Activated CD4-positive, alpha-beta memory T cell treated with anti-CD3 and anti-CD28 coated beads, Interleukin-2, amount 10 ng/mL, durations not matched to agents 7 days and 5 days (primary cell): ENCODE data around the gene THSD7B. TPM values are rescaled to one million over a fixed set of nuclear protein-coding genes. Genes with fewer than 3 reads are reported as not detected.

ENCODE experiments used
- CTCF ChIA-PET: fragments of 350-600 bp; sonication (Branson Sonifier 250); formaldehyde crosslinking; loops from one replicate; lab custom pipeline; 2021; ENCODE audit warnings: antibody characterized with exemption, inconsistent platforms; lab: Charles Lee
- POLR2A ChIA-PET: fragments of 350-600 bp; sonication (Branson Sonifier 250); formaldehyde crosslinking; loops from one replicate; lab custom pipeline; 2021; ENCODE audit warnings: antibody characterized with exemption; lab: Charles Lee
- DNase-seq: peaks from one replicate; pipeline ENCODE4 v3.0.0-alpha.2; 2020
- H3K27ac Mint-ChIP-seq: one replicate; pipeline ENCODE4 v1.8.0; 2021; ENCODE audit warnings: mild to moderate bottlenecking, mixed read lengths
- H3K27me3 Mint-ChIP-seq: one replicate; pipeline ENCODE4 v1.8.0; 2021; ENCODE audit warnings: mixed read lengths
- H3K36me3 Mint-ChIP-seq: one replicate; pipeline ENCODE4 v1.8.0; 2021; ENCODE audit warnings: low read depth, mixed read lengths
- H3K4me1 Mint-ChIP-seq: one replicate; pipeline ENCODE4 v1.8.0; 2021; ENCODE audit warnings: mixed read lengths
- H3K4me3 Mint-ChIP-seq: one replicate; pipeline ENCODE4 v1.8.0; 2021; ENCODE audit warnings: mild to moderate bottlenecking, mixed read lengths
- H3K9me3 Mint-ChIP-seq: one replicate; pipeline ENCODE4 v1.8.0; 2021; ENCODE audit warnings: mixed read lengths
- total RNA-seq, 2 experiments: library from RNA; stranded (reverse); gene quantifications; one replicate each; pipeline ENCODE4 v1.2.3, GENCODE V29; 2021

The THSD7B gene
- total RNA-seq, 2 experiments from 2014 or later = not detected

DNA sequence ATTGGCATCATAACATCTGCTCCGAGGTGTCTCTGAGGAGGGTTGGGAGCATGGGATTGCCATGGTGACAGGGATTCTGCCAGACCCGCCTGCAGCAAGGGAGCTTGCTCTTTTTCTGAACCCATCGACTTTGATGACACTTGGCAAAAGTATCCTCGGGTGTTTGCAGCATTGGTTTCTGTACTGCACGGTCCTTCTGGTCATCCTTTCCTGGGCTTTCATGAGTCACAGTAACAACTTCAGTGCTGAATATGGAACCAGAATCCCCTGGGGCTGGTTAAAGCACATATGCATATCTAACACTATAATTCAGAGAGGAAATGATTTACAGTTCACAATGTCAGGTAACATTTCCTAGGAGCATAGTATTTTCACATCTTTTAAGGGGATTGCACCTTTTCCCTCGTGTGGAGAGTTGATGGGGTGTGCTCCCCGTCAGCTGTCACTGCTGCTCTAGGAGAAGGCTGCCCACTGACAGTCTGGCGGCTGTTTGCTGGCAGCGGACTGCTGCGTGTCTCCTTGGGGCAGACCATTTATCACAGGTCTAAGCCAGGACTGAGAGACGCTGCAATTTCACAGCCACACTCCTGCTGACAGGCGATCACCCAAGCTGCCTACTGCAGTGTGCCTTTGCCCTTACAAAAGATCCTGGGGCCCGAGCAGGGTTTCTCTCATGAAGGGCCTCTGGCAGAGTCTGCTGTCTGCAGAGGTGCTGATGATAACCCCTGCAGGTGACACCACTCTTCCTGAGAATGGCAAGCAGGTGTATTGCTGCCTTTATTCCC is 425.3 kb downstream of the THSD7B start:
- Mint-ChIP-seq H3K4me1 (no peaks in the 10 kb centered on the region), H3K27ac (no peak overlapping the region), H3K27me3 (no peaks in the 10 kb centered on the region), H3K36me3 (no peaks in the 10 kb centered on the region), H3K9me3 (no peaks in the 10 kb centered on the region), H3K4me3 (no peak overlapping the region)
- CTCF ChIA-PET = no interaction called here
- POLR2A ChIA-PET = no interaction called here
- no peak for DNase-seq

DNA sequence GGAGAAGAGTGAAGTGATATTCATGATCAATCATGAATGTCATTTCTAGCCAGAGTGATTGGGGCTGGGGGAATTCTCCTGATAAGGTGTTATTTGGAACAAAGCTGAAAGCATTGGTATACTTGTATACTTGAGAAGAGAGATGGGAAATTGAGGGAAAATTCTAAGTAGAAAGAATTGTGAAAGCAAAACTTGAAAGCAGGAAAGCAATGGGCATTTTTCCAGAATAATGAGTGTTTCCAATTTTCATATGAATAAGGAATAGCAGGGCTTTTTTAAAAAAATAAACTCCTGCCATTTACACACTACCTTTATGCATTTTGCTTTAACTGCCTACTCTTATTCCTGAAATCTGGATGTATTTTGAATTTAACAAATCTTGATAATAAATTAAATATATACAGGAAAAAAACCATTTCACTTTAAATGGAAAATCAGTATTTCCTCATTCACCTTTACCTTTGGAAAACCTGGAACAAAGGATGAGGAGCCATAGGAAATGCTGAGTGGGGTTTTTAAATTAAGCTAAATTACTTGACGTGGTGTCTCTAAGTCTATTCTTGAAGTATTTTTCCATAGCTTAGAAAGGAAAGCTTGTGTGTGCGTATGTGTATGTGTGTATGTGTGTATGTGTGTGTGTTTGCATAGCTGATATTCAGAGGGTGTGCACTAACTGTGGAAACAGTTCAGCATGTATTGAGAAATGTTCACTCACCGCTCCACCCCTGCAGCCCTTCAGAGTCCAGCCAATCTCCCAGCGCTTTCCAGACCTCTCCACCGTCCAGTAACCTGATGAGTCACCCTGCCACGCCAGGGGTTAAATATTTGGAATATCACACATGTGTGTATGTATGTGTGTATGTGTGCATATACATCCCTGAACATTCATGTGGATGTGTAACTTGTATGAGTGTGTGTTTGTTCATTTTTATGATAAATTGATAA is 427.3 kb downstream of the THSD7B start:
- POLR2A ChIA-PET = no interaction called here
- DNase-seq = no peak
- H3K36me3 Mint-ChIP-seq = no peaks in the 10 kb centered on the region
- CTCF ChIA-PET = no interaction called here
- H3K27ac Mint-ChIP-seq = no peak overlapping the region
- no peaks in the 10 kb centered on the region for H3K4me1 Mint-ChIP-seq
- H3K4me3 Mint-ChIP-seq = no peak overlapping the region
- H3K27me3 Mint-ChIP-seq = no peaks in the 10 kb centered on the region
- H3K9me3 Mint-ChIP-seq = no peaks in the 10 kb centered on the region

DNA sequence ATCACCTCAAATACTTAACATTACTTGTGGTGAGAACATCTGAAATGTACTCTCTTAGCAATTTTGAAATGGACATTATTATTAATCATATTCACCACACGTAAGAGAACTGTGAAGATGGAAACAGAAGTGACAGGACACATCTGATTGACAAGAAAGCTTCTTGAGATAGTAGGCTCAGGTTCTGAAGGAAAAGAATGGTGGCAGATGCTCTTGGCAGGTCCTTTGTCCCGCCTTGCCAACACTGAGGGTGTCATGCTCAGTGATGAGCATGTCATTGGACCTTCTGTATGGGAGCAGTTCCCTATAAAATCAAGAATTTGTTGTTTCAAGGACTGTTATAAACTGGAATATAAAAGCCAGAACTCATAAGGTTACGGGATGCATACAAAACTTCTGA is 428.1 kb downstream of the THSD7B start:
- no peak overlapping the region for H3K4me3 Mint-ChIP-seq
- no peak overlapping the region for H3K27ac Mint-ChIP-seq
- ChIA-PET CTCF (no interaction called here), POLR2A (no interaction called here)
- H3K4me1 Mint-ChIP-seq = no peaks in the 10 kb centered on the region
- no peaks in the 10 kb centered on the region for H3K36me3 Mint-ChIP-seq
- no peaks in the 10 kb centered on the region for H3K9me3 Mint-ChIP-seq
- DNase-seq = no peak
- H3K27me3 Mint-ChIP-seq = no peaks in the 10 kb centered on the region

DNA sequence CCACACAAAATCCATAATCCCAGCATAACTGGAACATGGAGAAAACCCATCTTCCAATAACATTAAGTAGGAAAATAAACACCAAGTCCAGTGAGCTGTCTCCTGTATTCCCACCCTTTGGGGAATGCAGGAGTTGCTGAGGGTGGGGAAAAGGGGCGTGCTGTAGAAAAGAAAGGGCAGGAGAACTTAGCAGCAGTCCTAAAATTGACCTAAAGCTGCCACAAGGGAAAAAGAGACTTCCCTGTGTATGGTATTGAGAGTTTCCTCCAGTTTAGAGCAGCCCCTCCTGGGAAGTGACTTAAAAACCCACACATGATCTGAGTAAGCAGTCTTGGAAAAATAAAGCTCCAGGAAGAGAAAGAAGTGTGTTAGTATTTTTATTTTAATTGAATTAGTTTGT is 428.8 kb downstream of the THSD7B start:
- Mint-ChIP-seq H3K27me3 (no peaks in the 10 kb centered on the region), H3K4me1 (no peaks in the 10 kb centered on the region), H3K27ac (no peak overlapping the region)

DNA sequence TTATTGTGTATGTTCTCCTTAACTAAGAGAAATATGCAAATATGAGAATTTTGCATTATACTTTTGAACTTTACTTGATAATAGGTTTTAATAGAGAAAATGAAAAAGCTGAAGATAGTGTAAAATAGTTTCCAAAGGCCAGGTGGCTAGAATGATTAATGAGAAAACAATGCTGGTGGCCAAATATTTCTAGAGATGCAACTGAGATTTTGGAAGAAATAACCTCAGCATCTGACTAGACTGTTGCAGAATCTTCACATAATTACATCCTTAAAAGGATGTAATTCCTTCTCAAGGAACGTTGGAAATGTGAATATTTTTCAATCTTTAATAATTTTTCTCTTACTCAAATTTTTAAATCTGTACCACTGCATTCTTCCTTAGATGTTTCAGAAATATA is 434.4 kb downstream of the THSD7B start:
- Mint-ChIP-seq H3K4me3 (no peak overlapping the region), H3K27ac (no peak overlapping the region), H3K36me3 (no peaks in the 10 kb centered on the region), H3K27me3 (no peaks in the 10 kb centered on the region), H3K4me1 (no peaks in the 10 kb centered on the region), H3K9me3 (no peaks in the 10 kb centered on the region)
- ChIA-PET CTCF (no interaction called here), POLR2A (no interaction called here)
- DNase-seq = no peak

More for the DNA sequence above, 428.8 kb downstream of the THSD7B start:
- DNase-seq = no peak
- ChIA-PET POLR2A (no interaction called here), CTCF (no interaction called here)
- no peaks in the 10 kb centered on the region for H3K36me3 Mint-ChIP-seq
- H3K9me3 Mint-ChIP-seq = no peaks in the 10 kb centered on the region
- no peak overlapping the region for H3K4me3 Mint-ChIP-seq

DNA sequence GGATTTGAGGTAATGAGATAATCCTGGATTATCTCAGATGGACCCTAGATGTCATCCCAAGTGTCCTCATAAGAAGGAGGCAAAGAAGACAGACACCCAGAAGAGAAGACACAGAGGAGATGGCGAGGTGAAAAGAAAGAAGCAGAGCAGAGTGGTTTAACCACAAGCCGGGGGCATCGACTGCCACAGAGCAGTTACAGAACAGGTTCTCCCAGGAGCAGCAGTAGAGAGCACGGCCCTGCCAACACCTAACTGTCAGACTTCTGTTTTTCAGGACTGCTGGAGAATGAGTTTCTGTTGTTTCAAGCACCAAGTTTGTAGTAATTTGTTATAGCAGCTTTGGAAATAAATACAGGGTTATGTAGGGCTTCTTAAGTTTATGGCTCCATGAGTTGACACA is 437.0 kb downstream of the THSD7B start:
- no peaks in the 10 kb centered on the region for H3K36me3 Mint-ChIP-seq
- ChIA-PET POLR2A (no interaction called here), CTCF (no interaction called here)
- no peaks in the 10 kb centered on the region for H3K9me3 Mint-ChIP-seq
- H3K4me1 Mint-ChIP-seq = no peaks in the 10 kb centered on the region
- no peak overlapping the region for H3K4me3 Mint-ChIP-seq
- H3K27me3 Mint-ChIP-seq = no peaks in the 10 kb centered on the region
- no peak overlapping the region for H3K27ac Mint-ChIP-seq
- no peak for DNase-seq

DNA sequence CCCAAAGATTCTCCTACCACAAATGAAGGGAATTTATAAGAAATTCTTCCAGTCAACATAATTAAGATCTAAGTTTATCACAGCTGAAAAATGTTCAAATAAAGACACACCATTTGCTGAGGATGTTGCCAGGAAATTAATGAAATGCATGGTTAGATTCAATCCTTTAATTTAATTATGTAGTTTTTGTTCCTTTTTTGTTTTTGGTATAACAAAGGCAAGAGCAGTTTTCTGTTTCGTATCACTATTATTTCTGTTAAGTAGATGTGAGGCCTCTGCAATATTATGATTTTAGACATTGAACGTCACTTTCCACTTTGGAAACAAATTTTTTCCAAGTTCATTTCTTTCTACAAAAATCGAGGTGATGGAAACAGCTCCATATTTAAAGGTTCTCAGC is 440.0 kb downstream of the THSD7B start:
- no peak overlapping the region for H3K4me3 Mint-ChIP-seq
- ChIA-PET POLR2A (no interaction called here), CTCF (no interaction called here)
- DNase-seq = no peak
- no peaks in the 10 kb centered on the region for H3K4me1 Mint-ChIP-seq
- H3K9me3 Mint-ChIP-seq = no peaks in the 10 kb centered on the region
- no peak overlapping the region for H3K27ac Mint-ChIP-seq
- H3K36me3 Mint-ChIP-seq = no peaks in the 10 kb centered on the region
- no peaks in the 10 kb centered on the region for H3K27me3 Mint-ChIP-seq

DNA sequence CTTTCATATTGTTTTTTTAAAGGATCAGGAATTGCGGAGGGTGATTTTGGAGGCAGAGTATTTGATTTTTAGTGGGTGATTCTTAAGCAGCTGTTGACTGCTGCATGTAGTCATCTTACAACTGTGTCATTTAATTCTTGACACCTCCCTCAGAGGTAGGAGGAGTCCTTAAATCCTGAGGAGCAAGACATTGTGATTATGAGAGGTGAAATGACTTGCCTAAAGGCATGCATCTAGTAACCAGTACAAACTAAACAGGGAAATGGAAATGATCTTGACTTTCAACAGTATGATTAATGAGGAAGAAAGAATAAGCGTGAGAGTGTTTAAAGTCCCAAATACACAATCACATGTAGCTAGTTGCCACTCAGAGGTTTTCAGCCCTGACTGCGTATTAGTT is 440.7 kb downstream of the THSD7B start:
- Mint-ChIP-seq H3K36me3 (no peaks in the 10 kb centered on the region), H3K27me3 (no peaks in the 10 kb centered on the region), H3K27ac (no peak overlapping the region), H3K9me3 (no peaks in the 10 kb centered on the region), H3K4me3 (no peak overlapping the region), H3K4me1 (no peaks in the 10 kb centered on the region)
- ChIA-PET POLR2A (no interaction called here), CTCF (no interaction called here)
- no peak for DNase-seq

DNA sequence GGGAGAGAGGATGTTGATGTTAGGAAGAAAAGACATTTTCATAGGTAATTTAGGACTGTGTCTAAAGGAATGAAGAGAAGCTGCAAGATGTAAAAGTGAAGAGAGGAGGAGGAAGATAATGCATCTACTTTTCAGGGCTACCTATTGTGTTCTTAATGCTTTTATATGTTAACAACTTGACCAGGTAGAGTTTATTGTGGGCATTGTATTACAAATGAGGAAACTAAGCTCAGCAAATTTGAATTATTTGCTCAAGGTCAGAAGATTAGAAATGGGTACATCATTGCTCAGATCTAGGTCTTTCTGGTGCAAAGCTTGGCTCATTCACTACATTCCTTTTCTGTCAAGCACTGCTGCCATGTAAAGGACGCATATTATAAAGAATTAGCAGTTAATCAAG is 441.7 kb downstream of the THSD7B start:
- no peak overlapping the region for H3K27ac Mint-ChIP-seq
- no peaks in the 10 kb centered on the region for H3K9me3 Mint-ChIP-seq
- H3K4me3 Mint-ChIP-seq = no peak overlapping the region
- H3K4me1 Mint-ChIP-seq = no peaks in the 10 kb centered on the region
- ChIA-PET CTCF (no interaction called here), POLR2A (no interaction called here)
- DNase-seq = no peak
- no peaks in the 10 kb centered on the region for H3K36me3 Mint-ChIP-seq
- no peaks in the 10 kb centered on the region for H3K27me3 Mint-ChIP-seq

DNA sequence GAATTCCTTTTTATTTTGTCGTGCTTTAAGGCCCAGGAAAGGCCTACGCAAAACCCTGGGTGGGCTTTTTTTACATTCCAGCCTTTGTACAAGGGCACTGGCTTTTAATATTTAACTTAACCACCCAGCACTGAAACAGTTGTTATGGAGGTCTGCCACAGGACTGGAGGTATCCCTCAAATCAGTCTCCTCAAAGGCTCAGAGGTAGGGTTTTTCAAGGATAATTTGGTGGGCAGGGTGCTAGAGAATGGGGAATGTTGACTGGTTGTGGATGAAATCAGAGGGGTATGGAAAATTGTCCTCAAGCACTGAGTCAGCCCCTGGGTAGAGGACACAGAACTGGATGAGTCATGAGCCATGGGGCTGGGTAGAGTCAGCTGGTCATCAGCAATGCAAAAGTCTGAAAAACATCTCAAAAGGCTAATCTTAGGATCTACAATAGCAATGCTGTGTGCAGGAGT is 443.1 kb downstream of the THSD7B start:
- ChIA-PET POLR2A (no interaction called here), CTCF (no interaction called here)
- Mint-ChIP-seq H3K4me1 (no peaks in the 10 kb centered on the region), H3K36me3 (no peaks in the 10 kb centered on the region), H3K27me3 (no peaks in the 10 kb centered on the region), H3K9me3 (no peaks in the 10 kb centered on the region), H3K27ac (no peak overlapping the region), H3K4me3 (no peak overlapping the region)
- DNase-seq = no peak

DNA sequence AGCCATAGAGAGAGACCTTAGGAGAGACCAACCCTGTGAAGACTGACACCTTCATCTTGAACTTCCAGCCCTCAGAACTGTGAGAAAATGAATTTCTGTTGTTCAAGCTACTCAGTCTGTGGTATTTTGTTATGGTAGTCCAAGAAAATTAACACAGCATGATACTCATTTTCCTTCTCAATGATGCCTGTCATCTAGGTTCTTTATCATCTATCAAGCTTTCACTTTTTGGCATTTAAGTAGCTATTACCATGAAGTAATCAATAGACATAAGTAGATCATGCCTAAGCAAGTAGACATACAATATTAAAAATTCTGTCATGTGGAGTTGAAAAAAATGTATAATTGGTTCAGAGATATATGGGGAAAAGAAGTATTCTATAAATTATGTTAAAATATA is 444.7 kb downstream of the THSD7B start:
- H3K27me3 Mint-ChIP-seq = no peaks in the 10 kb centered on the region
- H3K4me3 Mint-ChIP-seq = no peak overlapping the region
- no peak overlapping the region for H3K27ac Mint-ChIP-seq
- H3K9me3 Mint-ChIP-seq = no peaks in the 10 kb centered on the region
- no peaks in the 10 kb centered on the region for H3K4me1 Mint-ChIP-seq
- ChIA-PET POLR2A (no interaction called here), CTCF (no interaction called here)
- DNase-seq = no peak
- no peaks in the 10 kb centered on the region for H3K36me3 Mint-ChIP-seq

DNA sequence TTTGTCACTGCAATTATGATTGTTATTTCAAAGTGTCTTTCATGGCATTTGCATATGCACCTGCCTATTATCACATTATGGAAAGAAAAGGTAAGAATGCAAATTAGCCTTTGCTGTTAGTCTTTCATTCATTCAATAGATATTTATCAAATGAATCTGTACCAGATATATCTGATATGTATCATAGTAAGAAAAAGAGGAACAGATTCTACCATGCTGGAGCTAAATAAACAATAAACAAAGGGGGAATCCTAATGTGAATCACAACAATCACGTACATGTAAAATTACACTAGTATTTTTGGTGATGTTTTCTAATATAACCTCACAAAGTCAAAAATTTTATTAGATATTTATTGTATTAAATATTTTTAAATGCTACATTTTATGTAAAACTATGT is 446.4 kb downstream of the THSD7B start:
- Mint-ChIP-seq H3K4me3 (no peak overlapping the region), H3K4me1 (no peaks in the 10 kb centered on the region), H3K9me3 (no peaks in the 10 kb centered on the region), H3K27me3 (no peaks in the 10 kb centered on the region), H3K27ac (no peak overlapping the region), H3K36me3 (no peaks in the 10 kb centered on the region)
- POLR2A ChIA-PET = no interaction called here
- CTCF ChIA-PET = no interaction called here
- no peak for DNase-seq

DNA sequence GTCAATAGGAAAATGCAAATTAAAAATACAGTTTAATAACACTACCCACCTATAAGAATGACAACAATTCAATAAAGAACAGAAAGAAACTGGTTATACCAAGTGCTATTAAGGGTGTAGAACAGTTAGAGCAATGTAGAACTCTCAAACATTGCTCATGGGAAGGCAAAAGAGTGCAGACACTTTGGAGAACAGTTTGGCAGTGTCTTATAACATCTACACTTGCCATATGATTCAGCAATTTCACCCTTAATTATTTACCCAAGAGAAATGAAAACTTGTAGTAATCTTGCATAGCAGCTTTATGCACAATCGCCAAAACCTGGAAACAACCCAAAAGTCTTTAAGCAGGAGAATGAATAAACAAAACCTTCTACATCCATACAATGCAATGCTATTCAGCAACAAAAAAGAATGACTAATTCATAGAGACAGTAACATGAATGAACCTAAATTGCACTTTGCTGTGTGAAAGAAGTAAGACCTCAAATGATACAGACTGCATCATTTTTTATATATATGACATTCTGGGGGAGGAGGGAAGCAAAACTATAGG is 455.2 kb downstream of the THSD7B start:
- H3K36me3 Mint-ChIP-seq = no peaks in the 10 kb centered on the region
- H3K4me3 Mint-ChIP-seq = no peak overlapping the region
- ChIA-PET CTCF (no interaction called here), POLR2A (no interaction called here)
- no peaks in the 10 kb centered on the region for H3K27me3 Mint-ChIP-seq
- no peaks in the 10 kb centered on the region for H3K4me1 Mint-ChIP-seq
- DNase-seq = no peak
- H3K9me3 Mint-ChIP-seq = no peaks in the 10 kb centered on the region
- H3K27ac Mint-ChIP-seq = no peak overlapping the region
